SK-N-SH (cell line): ENCODE measurements around the gene MARCHF11.

Experiments
- EP300 ChIP-seq, 2 experiments: IDR thresholded peaks; 2 replicates each; pipeline versions ENCODE4 v1.4.0 to v1.6.1; 2012; ENCODE audit warnings: borderline replicate concordance in 1 of 2, low read depth in 1 of 2, low read length in 1 of 2
- FOXJ3 ChIP-seq: sonication (generic); formaldehyde crosslinking; IDR thresholded peaks from 2 replicates; pipeline ENCODE4 v1.5.1; 2020; ENCODE audit warnings: mild to moderate bottlenecking, missing genetic modification reagents
- GABPA ChIP-seq: IDR thresholded peaks from 2 replicates; pipeline ENCODE4 v1.4.0; 2012; ENCODE audit warnings: low read depth, mild to moderate bottlenecking
- NFIC ChIP-seq: IDR thresholded peaks from 2 replicates; pipeline ENCODE4 v1.4.0; 2012; ENCODE audit warnings: borderline replicate concordance
- RAD21 ChIP-seq: IDR thresholded peaks from 2 replicates; pipeline ENCODE4 v1.6.1; 2012; ENCODE audit warnings: mild to moderate bottlenecking, low read length
- RXRA ChIP-seq: IDR thresholded peaks from 2 replicates; pipeline ENCODE4 v1.4.0; 2012; ENCODE audit warnings: low read depth, mild to moderate bottlenecking, borderline replicate concordance
- SIN3A ChIP-seq: IDR thresholded peaks from 2 replicates; pipeline ENCODE4 v1.6.1; 2012; ENCODE audit warnings: low read depth, mild to moderate bottlenecking, low read length, moderate library complexity, borderline replicate concordance
- TF ChIP-seq, protein P1 (sequence below): fragments of 150-350 bp; IDR thresholded peaks from 2 replicates; pipeline ENCODE4 v1.6.1; 2016; ENCODE audit warnings: mild to moderate bottlenecking, low read depth, low read length
- TF ChIP-seq, protein P2 (sequence below): fragments of 150-350 bp; IDR thresholded peaks from 2 replicates; pipeline ENCODE4 v1.6.1; 2017; ENCODE audit warnings: antibody characterized with exemption, low read length, low read depth, borderline replicate concordance
- TF ChIP-seq, protein P3 (sequence below): fragments of 200-600 bp; sonication (generic); IDR thresholded peaks from 2 replicates; pipeline ENCODE4 v1.6.1; 2017; ENCODE audit warnings: antibody characterized with exemption, mild to moderate bottlenecking, moderate library complexity
- TF ChIP-seq, protein P4 (sequence below): IDR thresholded peaks from 2 replicates; pipeline ENCODE4 v1.6.1; 2012; ENCODE audit warnings: mild to moderate bottlenecking, low read depth, low read length, moderate library complexity

DNA sequence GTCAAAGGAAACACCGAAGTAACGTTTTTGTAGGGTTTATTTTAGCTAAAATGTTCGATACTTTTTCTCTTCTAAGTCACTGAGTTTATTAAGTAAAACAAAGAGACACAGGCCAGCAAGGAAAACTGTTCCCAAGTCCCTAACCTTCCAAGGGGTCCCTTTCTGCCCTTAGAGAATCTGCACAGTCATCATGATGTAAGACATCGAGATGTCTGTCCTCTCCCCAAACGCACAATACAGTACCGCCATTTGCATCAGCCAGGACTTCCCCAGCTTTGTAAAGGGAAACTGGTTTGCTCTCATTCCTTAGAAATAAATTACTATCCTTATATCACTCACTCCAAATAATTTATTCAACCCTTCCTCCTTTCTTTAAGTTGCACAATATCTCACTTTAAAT is 89.3 kb downstream of the MARCHF11 start:
- TF ChIP-seq, protein P1, sequence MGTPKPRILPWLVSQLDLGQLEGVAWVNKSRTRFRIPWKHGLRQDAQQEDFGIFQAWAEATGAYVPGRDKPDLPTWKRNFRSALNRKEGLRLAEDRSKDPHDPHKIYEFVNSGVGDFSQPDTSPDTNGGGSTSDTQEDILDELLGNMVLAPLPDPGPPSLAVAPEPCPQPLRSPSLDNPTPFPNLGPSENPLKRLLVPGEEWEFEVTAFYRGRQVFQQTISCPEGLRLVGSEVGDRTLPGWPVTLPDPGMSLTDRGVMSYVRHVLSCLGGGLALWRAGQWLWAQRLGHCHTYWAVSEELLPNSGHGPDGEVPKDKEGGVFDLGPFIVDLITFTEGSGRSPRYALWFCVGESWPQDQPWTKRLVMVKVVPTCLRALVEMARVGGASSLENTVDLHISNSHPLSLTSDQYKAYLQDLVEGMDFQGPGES = no peak
- TF ChIP-seq, protein P2, sequence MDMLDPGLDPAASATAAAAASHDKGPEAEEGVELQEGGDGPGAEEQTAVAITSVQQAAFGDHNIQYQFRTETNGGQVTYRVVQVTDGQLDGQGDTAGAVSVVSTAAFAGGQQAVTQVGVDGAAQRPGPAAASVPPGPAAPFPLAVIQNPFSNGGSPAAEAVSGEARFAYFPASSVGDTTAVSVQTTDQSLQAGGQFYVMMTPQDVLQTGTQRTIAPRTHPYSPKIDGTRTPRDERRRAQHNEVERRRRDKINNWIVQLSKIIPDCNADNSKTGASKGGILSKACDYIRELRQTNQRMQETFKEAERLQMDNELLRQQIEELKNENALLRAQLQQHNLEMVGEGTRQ = no peak
- TF ChIP-seq, protein P3, sequence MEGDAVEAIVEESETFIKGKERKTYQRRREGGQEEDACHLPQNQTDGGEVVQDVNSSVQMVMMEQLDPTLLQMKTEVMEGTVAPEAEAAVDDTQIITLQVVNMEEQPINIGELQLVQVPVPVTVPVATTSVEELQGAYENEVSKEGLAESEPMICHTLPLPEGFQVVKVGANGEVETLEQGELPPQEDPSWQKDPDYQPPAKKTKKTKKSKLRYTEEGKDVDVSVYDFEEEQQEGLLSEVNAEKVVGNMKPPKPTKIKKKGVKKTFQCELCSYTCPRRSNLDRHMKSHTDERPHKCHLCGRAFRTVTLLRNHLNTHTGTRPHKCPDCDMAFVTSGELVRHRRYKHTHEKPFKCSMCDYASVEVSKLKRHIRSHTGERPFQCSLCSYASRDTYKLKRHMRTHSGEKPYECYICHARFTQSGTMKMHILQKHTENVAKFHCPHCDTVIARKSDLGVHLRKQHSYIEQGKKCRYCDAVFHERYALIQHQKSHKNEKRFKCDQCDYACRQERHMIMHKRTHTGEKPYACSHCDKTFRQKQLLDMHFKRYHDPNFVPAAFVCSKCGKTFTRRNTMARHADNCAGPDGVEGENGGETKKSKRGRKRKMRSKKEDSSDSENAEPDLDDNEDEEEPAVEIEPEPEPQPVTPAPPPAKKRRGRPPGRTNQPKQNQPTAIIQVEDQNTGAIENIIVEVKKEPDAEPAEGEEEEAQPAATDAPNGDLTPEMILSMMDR = no peak
- no peak for TF ChIP-seq GABPA
- TF ChIP-seq, protein P4, sequence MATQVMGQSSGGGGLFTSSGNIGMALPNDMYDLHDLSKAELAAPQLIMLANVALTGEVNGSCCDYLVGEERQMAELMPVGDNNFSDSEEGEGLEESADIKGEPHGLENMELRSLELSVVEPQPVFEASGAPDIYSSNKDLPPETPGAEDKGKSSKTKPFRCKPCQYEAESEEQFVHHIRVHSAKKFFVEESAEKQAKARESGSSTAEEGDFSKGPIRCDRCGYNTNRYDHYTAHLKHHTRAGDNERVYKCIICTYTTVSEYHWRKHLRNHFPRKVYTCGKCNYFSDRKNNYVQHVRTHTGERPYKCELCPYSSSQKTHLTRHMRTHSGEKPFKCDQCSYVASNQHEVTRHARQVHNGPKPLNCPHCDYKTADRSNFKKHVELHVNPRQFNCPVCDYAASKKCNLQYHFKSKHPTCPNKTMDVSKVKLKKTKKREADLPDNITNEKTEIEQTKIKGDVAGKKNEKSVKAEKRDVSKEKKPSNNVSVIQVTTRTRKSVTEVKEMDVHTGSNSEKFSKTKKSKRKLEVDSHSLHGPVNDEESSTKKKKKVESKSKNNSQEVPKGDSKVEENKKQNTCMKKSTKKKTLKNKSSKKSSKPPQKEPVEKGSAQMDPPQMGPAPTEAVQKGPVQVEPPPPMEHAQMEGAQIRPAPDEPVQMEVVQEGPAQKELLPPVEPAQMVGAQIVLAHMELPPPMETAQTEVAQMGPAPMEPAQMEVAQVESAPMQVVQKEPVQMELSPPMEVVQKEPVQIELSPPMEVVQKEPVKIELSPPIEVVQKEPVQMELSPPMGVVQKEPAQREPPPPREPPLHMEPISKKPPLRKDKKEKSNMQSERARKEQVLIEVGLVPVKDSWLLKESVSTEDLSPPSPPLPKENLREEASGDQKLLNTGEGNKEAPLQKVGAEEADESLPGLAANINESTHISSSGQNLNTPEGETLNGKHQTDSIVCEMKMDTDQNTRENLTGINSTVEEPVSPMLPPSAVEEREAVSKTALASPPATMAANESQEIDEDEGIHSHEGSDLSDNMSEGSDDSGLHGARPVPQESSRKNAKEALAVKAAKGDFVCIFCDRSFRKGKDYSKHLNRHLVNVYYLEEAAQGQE = no peak
- no peak for TF ChIP-seq RXRA
- no peak for TF ChIP-seq FOXJ3 (CRISPR knock-in tag)
- no peak for TF ChIP-seq SIN3A
- TF ChIP-seq EP300 (IDR thresholded peaks at IDR 0.05; ENCODE audit: borderline replicate concordance in 1 of 2, low read depth in 1 of 2, low read length in 1 of 2) = no peak
- no peak for TF ChIP-seq RAD21
- TF ChIP-seq NFIC = no peak
